Stomach (tissue), 4 donors: ENCODE results near the gene CHST6.

ENCODE experiments used
- POLR2AphosphoS5 ChIP-seq, 3 donors: sonication (generic); formaldehyde crosslinking; IDR thresholded peaks; one replicate each; pipeline ENCODE4 v1.6.1; 2016; ENCODE audit warnings: antibody characterized with exemption in 3 of 3
- TF ChIP-seq, protein P1 (sequence below), 7 experiments: fragments of 450-650 bp in 4 of 7; fragments of 200-600 bp in 3 of 7; sonication (generic) in 3 of 7; IDR thresholded peaks; one replicate each; pipeline ENCODE4 v1.5.1; 2016 to 2019; ENCODE audit warnings: antibody characterized with exemption in 7 of 7, control low read depth in 2 of 7, mild to moderate bottlenecking in 1 of 7

GRCh38 chr16:75457485-75458021, 37.7 kb downstream of the CHST6 start:
- TF ChIP-seq, protein P1, sequence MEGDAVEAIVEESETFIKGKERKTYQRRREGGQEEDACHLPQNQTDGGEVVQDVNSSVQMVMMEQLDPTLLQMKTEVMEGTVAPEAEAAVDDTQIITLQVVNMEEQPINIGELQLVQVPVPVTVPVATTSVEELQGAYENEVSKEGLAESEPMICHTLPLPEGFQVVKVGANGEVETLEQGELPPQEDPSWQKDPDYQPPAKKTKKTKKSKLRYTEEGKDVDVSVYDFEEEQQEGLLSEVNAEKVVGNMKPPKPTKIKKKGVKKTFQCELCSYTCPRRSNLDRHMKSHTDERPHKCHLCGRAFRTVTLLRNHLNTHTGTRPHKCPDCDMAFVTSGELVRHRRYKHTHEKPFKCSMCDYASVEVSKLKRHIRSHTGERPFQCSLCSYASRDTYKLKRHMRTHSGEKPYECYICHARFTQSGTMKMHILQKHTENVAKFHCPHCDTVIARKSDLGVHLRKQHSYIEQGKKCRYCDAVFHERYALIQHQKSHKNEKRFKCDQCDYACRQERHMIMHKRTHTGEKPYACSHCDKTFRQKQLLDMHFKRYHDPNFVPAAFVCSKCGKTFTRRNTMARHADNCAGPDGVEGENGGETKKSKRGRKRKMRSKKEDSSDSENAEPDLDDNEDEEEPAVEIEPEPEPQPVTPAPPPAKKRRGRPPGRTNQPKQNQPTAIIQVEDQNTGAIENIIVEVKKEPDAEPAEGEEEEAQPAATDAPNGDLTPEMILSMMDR (IDR thresholded peaks at IDR 0.05): no peak
- no peak for TF ChIP-seq POLR2AphosphoS5 (IDR thresholded peaks at IDR 0.05)
